Measurements from ENCODE around the gene THSD7A.

GRCh38 chr7:11698384-11698871 lies 133.6 kb downstream of the THSD7A start:
- TF ChIP-seq TAF1 (IDR thresholded peaks at IDR 0.05; ENCODE audit: borderline replicate concordance, insufficient read depth, low read length) (no peak), SIN3A (IDR thresholded peaks at IDR 0.05; ENCODE audit: borderline replicate concordance, insufficient read depth, low read length) (no peak)
